ENCODE measurements around the gene MGAT5B.

The MGAT5B gene

GRCh38 chr17:76930107-76930506, 61.9 kb downstream of the MGAT5B start:
- no peak for DNase-seq

- DNase-seq = no peak
Observed at GRCh38 chr17:76932402-76933333, 64.5 kb downstream of the MGAT5B start.

- DNase-seq = no peak
Observed at GRCh38 chr17:76934561-76935320, 66.5 kb downstream of the MGAT5B start.

GRCh38 chr17:76935331-76935730, 67.1 kb downstream of the MGAT5B start:
- DNase-seq = no peak

GRCh38 chr17:76937238-76937637, 69.0 kb downstream of the MGAT5B start:
- DNase-seq = no peak

- DNase-seq = no peak
Observed at GRCh38 chr17:76938009-76938408, 69.8 kb downstream of the MGAT5B start.

GRCh38 chr17:76940295-76940694, 72.1 kb downstream of the MGAT5B start:
- DNase-seq = no peak

- DNase-seq = no peak
Observed at GRCh38 chr17:76940738-76941350, 72.6 kb downstream of the MGAT5B start.

- no peak for DNase-seq
Observed at GRCh38 chr17:76943202-76943601, 75.0 kb downstream of the MGAT5B start.

- DNase-seq = no peak
Observed at GRCh38 chr17:76943781-76944213, 75.6 kb downstream of the MGAT5B start.

- DNase-seq = no peak
Observed at GRCh38 chr17:76944477-76944876, 76.3 kb downstream of the MGAT5B start.

GRCh38 chr17:76946111-76946771, 78.0 kb downstream of the MGAT5B start:
- DNase-seq = no peak

GRCh38 chr17:76946772-76947135, 78.5 kb downstream of the MGAT5B start:
- no peak for DNase-seq

GRCh38 chr17:76947309-76947708, 79.1 kb downstream of the MGAT5B start:
- no peak for DNase-seq

GRCh38 chr17:76947771-76948170, 79.6 kb downstream of the MGAT5B start:
- no peak for DNase-seq

GRCh38 chr17:76948301-76948700, 80.1 kb downstream of the MGAT5B start:
- DNase-seq = no peak

GRCh38 chr17:76948726-76949342, 80.6 kb downstream of the MGAT5B start:
- no peak for DNase-seq

- no peak for DNase-seq
Observed at GRCh38 chr17:76949913-76950695, 81.9 kb downstream of the MGAT5B start.

GRCh38 chr17:76951375-76951905, 83.2 kb downstream of the MGAT5B start:
- DNase-seq = no peak

GRCh38 chr17:76952402-76952801, 84.2 kb downstream of the MGAT5B start:
- no peak for DNase-seq

- no peak for DNase-seq
Observed at GRCh38 chr17:76953066-76953465, 84.9 kb downstream of the MGAT5B start.
